Left lung (tissue), 10 donors: Measurements from ENCODE around the gene ZNF254. TPM values are rescaled to one million over a fixed set of nuclear protein-coding genes. Genes with fewer than 3 reads are reported as not detected.

Experiments used
- ATAC-seq: fragments of 200-7000 bp; cut with Tn5 transposase; one replicate; pipeline ENCODE4 v1.9.1; 2020; ENCODE audit warnings: moderate library complexity
- DNase-seq, 4 donors: peaks; one replicate each; pipeline ENCODE4 v3.0.0-alpha.2; 2013 to 2020
- H3K27ac ChIP-seq, 2 donors: fragments of 200-600 bp; sonication (generic) in 1 of 2; one replicate each; pipeline versions ENCODE4 v1.5.0 to v1.8.0; 2020 to 2021
- H3K27me3 ChIP-seq, 2 donors: fragments of 200-600 bp; sonication (generic) in 1 of 2; one replicate each; pipeline versions ENCODE4 v1.5.0 to v1.8.0; 2020 to 2021
- H3K36me3 ChIP-seq, 2 donors: fragments of 200-600 bp; sonication (generic) in 1 of 2; one replicate each; pipeline versions ENCODE4 v1.5.0 to v1.8.0; 2020 to 2021
- H3K4me1 ChIP-seq, 2 donors: fragments of 200-600 bp; one replicate each; pipeline ENCODE4 v1.8.0; 2021
- H3K4me3 ChIP-seq, 2 donors: fragments of 200-600 bp; sonication (generic) in 1 of 2; one replicate each; pipeline versions ENCODE4 v1.5.0 to v1.8.0; 2020 to 2021; ENCODE audit warnings: mild to moderate bottlenecking in 1 of 2
- H3K9me3 ChIP-seq, 2 donors: fragments of 200-600 bp; sonication (generic) in 1 of 2; one replicate each; pipeline versions ENCODE4 v1.5.0 to v1.8.0; 2020 to 2021
- CTCF ChIP-seq, 2 donors: fragments of 200-600 bp; sonication (generic) in 1 of 2; IDR thresholded peaks; one replicate each; pipeline versions ENCODE4 v1.5.0 to v1.8.0; 2021; ENCODE audit warnings: antibody characterized with exemption in 2 of 2
- intact Hi-C, 2 donors: fragments of 100-400 bp; cut with DNase I; formaldehyde crosslinking; loops; one replicate each; pipeline versions ENCODE4 v1.11.2 to v1.14.2; 2022
- polyA plus RNA-seq, 6 donors: library from polyadenylated mRNA; unstranded; fragments of 120-200 nt; gene quantifications; one replicate each; pipeline ENCODE4 v1.2.1, GENCODE V29; 2013; ENCODE audit not compliant: insufficient read length in 6 of 6
- total RNA-seq, 2 donors: library from RNA; stranded (reverse); fragmentation: NEBNext Ultra II Directional; extraction: Animal tissue kit (Norgen Biotek cat#: 25700); gene quantifications; one replicate each; pipeline ENCODE4 v1.2.1, GENCODE V29; 2021
- donor health status: DM: no; HTN: yes; CAD: no.
- donor health status: DM: no; HTN: no; CAD: no.

The ZNF254 gene
- total and polyA plus RNA-seq, 8 donors, result 14.7 to 41.8 (median 38.5) TPM

- peaks cover 0 to 5% of the 10 kb centered on the region in 2 donors for H3K4me1 ChIP-seq
- H3K27ac ChIP-seq, result no peak overlapping the region
- DNase-seq, result no peak
- H3K4me3 ChIP-seq, result no peak overlapping the region
- peaks cover 0 to 92% of the 10 kb centered on the region in 2 donors for H3K36me3 ChIP-seq
- no peak for TF ChIP-seq CTCF (IDR thresholded peaks at IDR 0.05)
- intact Hi-C loops, result no loop called here
- H3K9me3 ChIP-seq, result no peaks in the 10 kb centered on the region
- H3K27me3 ChIP-seq, result no peaks in the 10 kb centered on the region
- no peak for ATAC-seq
Observed at GRCh38 chr19:24049537-24049936, 37.5 kb upstream of the ZNF254 start.

GRCh38 chr19:24051516-24051915, 35.5 kb upstream of the ZNF254 start:
- Histone ChIP-seq H3K9me3 (no peaks in the 10 kb centered on the region), H3K27me3 (no peaks in the 10 kb centered on the region), H3K4me3 (no peak overlapping the region), H3K36me3 (peaks cover 0 to 91% of the 10 kb centered on the region in 2 donors), H3K4me1 (peaks cover 0 to 5% of the 10 kb centered on the region in 2 donors), H3K27ac (no peak overlapping the region)
- ATAC-seq (no peak), DNase-seq (no peak)
- intact Hi-C loops, result no loop called here
- TF ChIP-seq CTCF (IDR thresholded peaks at IDR 0.05), result no peak

- Histone ChIP-seq H3K27ac (no peak overlapping the region), H3K4me3 (no peak overlapping the region), H3K36me3 (peaks cover 0 to 86% of the 10 kb centered on the region in 2 donors), H3K27me3 (no peaks in the 10 kb centered on the region), H3K9me3 (no peaks in the 10 kb centered on the region), H3K4me1 (peaks cover 0 to 5% of the 10 kb centered on the region in 2 donors)
- intact Hi-C loops, result no loop called here
- ATAC-seq (peak; percentile 24), DNase-seq (no peak)
- TF ChIP-seq CTCF (IDR thresholded peaks at IDR 0.05), result no peak
Observed at GRCh38 chr19:24052811-24053210, 34.2 kb upstream of the ZNF254 start.

- no peak for TF ChIP-seq CTCF (IDR thresholded peaks at IDR 0.05)
- Histone ChIP-seq H3K27ac (no peak overlapping the region), H3K4me1 (peaks cover 0 to 5% of the 10 kb centered on the region in 2 donors), H3K4me3 (no peak overlapping the region), H3K36me3 (peaks cover 0 to 86% of the 10 kb centered on the region in 2 donors), H3K27me3 (no peaks in the 10 kb centered on the region), H3K9me3 (no peaks in the 10 kb centered on the region)
- intact Hi-C loops, result no loop called here
- ATAC-seq (no peak), DNase-seq (no peak)
Observed at GRCh38 chr19:24053601-24054000, 33.4 kb upstream of the ZNF254 start.

- DNase-seq, result no peak
- Histone ChIP-seq H3K4me3 (no peak overlapping the region), H3K9me3 (no peaks in the 10 kb centered on the region), H3K36me3 (peaks cover 0 to 86% of the 10 kb centered on the region in 2 donors), H3K27me3 (no peaks in the 10 kb centered on the region), H3K4me1 (peaks cover 0 to 5% of the 10 kb centered on the region in 2 donors), H3K27ac (no peak overlapping the region)
- intact Hi-C loops, result no loop called here
- TF ChIP-seq CTCF (IDR thresholded peaks at IDR 0.05), result no peak
- peak; percentile 66 for ATAC-seq
Observed at GRCh38 chr19:24054044-24054935, 32.7 kb upstream of the ZNF254 start.
